Neuronal stem cell (in vitro differentiated cells): ENCODE data around the gene RAE1.

Source experiments
- DNase-seq: peaks from one replicate; pipeline ENCODE4 v3.0.0-alpha.2; 2013; ENCODE audit warnings: low spot score
- H2AFZ ChIP-seq: one replicate; pipeline ENCODE4 v1.6.1; 2013; ENCODE audit warnings: mild to moderate bottlenecking, low read length, inconsistent platforms
- H2AK5ac ChIP-seq: 2 replicates; pipeline ENCODE4 v1.6.1; 2013; ENCODE audit warnings: low read depth, mild to moderate bottlenecking, inconsistent platforms, low read length, moderate library complexity, mixed read lengths
- H2BK120ac ChIP-seq: 2 replicates; pipeline ENCODE4 v1.6.1; 2013; ENCODE audit warnings: low read depth, mild to moderate bottlenecking, inconsistent platforms, low read length, moderate library complexity, mixed read lengths
- H2BK12ac ChIP-seq: one replicate; pipeline ENCODE4 v1.6.1; 2013; ENCODE audit warnings: low read length, inconsistent platforms
- H2BK15ac ChIP-seq: 2 replicates; pipeline ENCODE4 v1.6.1; 2013; ENCODE audit warnings: mild to moderate bottlenecking, low read length, inconsistent platforms, mixed read lengths
- H2BK5ac ChIP-seq: one replicate; pipeline ENCODE4 v1.6.1; 2013; ENCODE audit warnings: inconsistent platforms, mild to moderate bottlenecking, low read length, moderate library complexity
- H3K14ac ChIP-seq: one replicate; pipeline ENCODE4 v1.6.1; 2013; ENCODE audit warnings: low read length, inconsistent platforms
- H3K18ac ChIP-seq: 2 replicates; pipeline ENCODE4 v1.6.1; 2013; ENCODE audit warnings: low read length, inconsistent platforms
- H3K23ac ChIP-seq: 2 replicates; pipeline ENCODE4 v1.6.1; 2013; ENCODE audit warnings: low read depth, mild to moderate bottlenecking, mixed read lengths, low read length, inconsistent platforms; ENCODE audit not compliant: poor library complexity
- H3K27ac ChIP-seq: replicated peaks from 3 replicates; pipeline ENCODE4 v1.5.1; 2013; ENCODE audit warnings: low read length, inconsistent platforms
- H3K27me3 ChIP-seq, 3 experiments: 2 replicates each; pipeline ENCODE4 v1.6.1; 2013; ENCODE audit warnings: low read length in 3 of 3, mild to moderate bottlenecking in 2 of 3, inconsistent platforms in 1 of 3, low read depth in 1 of 3, mixed read lengths in 1 of 3, moderate library complexity in 1 of 3; ENCODE audit not compliant: control insufficient read depth in 3 of 3, insufficient read depth in 3 of 3
- H3K36me3 ChIP-seq, 2 donors: replicated peaks in 1 of 2; 2 replicates each; pipeline ENCODE4 v1.6.1; 2013; ENCODE audit warnings: low read length in 2 of 2; ENCODE audit not compliant: control insufficient read depth in 2 of 2, insufficient read depth in 2 of 2
- H3K4ac ChIP-seq: 2 replicates; pipeline ENCODE4 v1.6.1; 2013; ENCODE audit warnings: inconsistent platforms, mild to moderate bottlenecking, low read length, moderate library complexity
- H3K4me1 ChIP-seq, 2 donors: 1 replicate in 1 of 2; 2 replicates in 1 of 2; pipeline ENCODE4 v1.6.1; 2013; ENCODE audit warnings: low read length in 2 of 2, low read depth in 1 of 2; ENCODE audit not compliant: control insufficient read depth in 2 of 2, insufficient read depth in 1 of 2
- H3K4me2 ChIP-seq: one replicate; pipeline ENCODE4 v1.6.1; 2013; ENCODE audit warnings: mild to moderate bottlenecking, low read length, inconsistent platforms; ENCODE audit not compliant: insufficient read depth, poor library complexity, severe bottlenecking
- H3K4me3 ChIP-seq, 2 donors: 2 replicates each; pipeline ENCODE4 v1.5.1; 2013; ENCODE audit warnings: low read length in 2 of 2, mild to moderate bottlenecking in 2 of 2, inconsistent platforms in 1 of 2, moderate library complexity in 1 of 2
- H3K79me1 ChIP-seq: one replicate; pipeline ENCODE4 v1.6.1; 2013; ENCODE audit warnings: low read depth, mild to moderate bottlenecking, inconsistent platforms, low read length, moderate library complexity
- H3K9ac ChIP-seq: one replicate; pipeline ENCODE4 v1.6.1; 2013; ENCODE audit warnings: mild to moderate bottlenecking, low read depth, low read length, inconsistent platforms; ENCODE audit not compliant: poor library complexity
- H3K9me3 ChIP-seq, 2 donors: replicated peaks in 1 of 2; 2 replicates each; pipeline versions ENCODE3 to v1.6.1; 2013; ENCODE audit warnings: low read length in 2 of 2, mild to moderate bottlenecking in 2 of 2, inconsistent platforms in 1 of 2, low read depth in 1 of 2, mixed read lengths in 1 of 2, moderate library complexity in 1 of 2; ENCODE audit not compliant: control insufficient read depth in 2 of 2, insufficient read depth in 1 of 2
- H4K8ac ChIP-seq: one replicate; pipeline ENCODE4 v1.6.1; 2013; ENCODE audit warnings: low read depth, mild to moderate bottlenecking, inconsistent platforms, low read length, moderate library complexity
- H4K91ac ChIP-seq: one replicate; pipeline ENCODE4 v1.6.1; 2013; ENCODE audit warnings: low read length, low read depth, mild to moderate bottlenecking, inconsistent platforms; ENCODE audit not compliant: poor library complexity
- WGBS, 2 donors: extraction: QIAGEN DNeasy Blood & Tissue Kit; methylation state at CpG; one replicate each; pipeline ENCODE4 v1.1.7; 2013; ENCODE audit warnings: missing lambda C conversion rate in 2 of 2, mixed read lengths in 1 of 2; ENCODE audit not compliant: insufficient read length in 2 of 2, insufficient replicate concordance in 1 of 2; ENCODE audit errors: extremely low coverage in 2 of 2; 5-methylcytosine and 5-hydroxymethylcytosine counted together

Gene RAE1

DNA sequence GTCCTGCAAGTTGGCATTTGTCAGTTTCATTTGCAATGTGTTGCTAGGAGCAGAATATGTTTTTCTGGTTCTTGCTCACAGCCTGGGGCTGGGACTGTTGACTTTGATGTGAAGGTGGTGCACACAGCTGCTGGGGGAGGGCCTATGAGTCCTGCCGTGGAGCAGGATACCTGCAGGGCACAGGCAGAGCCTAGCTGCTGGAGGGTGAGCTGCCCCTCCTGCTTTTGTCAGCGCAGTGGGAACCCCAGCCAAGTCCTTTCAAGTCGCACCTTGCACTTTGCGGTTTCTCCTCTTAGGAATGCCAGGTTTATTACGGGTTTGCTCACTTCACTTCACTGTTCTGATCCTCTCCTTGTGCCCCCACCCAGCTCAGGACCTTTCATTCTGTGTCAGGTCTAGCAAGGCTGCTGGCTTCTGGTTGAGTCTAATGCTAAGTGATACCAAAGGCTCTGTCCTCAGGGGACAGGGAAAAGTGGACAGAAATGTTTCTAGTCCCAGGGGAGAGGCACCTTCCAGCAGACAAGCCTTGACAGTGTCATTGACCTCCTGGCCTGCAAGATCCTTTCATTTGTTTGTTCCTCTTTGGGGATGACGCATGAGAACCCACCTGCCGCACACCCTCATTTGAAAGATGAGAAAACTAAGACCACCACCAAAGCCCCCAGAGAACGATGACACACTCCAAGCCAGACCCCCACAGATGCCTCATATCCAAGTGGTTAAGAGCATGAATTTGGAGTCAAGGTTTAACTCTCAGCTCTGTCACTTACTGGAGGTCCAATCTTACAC, 24.2 kb upstream of the RAE1 start:
- H2BK15ac ChIP-seq, result peak overlapping the region; percentile 3
- H3K27ac ChIP-seq, result no peak overlapping the region
- no peaks in the 10 kb centered on the region for H3K36me3 ChIP-seq
- no peak overlapping the region for H3K9ac ChIP-seq
- no peaks in the 10 kb centered on the region for H3K79me1 ChIP-seq
- no peak overlapping the region for H4K8ac ChIP-seq
- H3K4me2 ChIP-seq, result no peak overlapping the region
- H3K14ac ChIP-seq, result no peak overlapping the region
- no peak overlapping the region for H2AK5ac ChIP-seq
- H4K91ac ChIP-seq, result no peak overlapping the region
- H3K4ac ChIP-seq, result no peak overlapping the region
- no peak overlapping the region for H2AFZ ChIP-seq
- H2BK5ac ChIP-seq, result no peak overlapping the region
- H3K4me3 ChIP-seq, result no peak overlapping the region
- H3K9me3 ChIP-seq, result no peaks in the 10 kb centered on the region
- no peak overlapping the region for H2BK12ac ChIP-seq
- peaks cover 5 to 12% of the 10 kb centered on the region in 2 donors for H3K4me1 ChIP-seq
- peaks cover 0 to 3% (median 0%) of the 10 kb centered on the region in 3 experiments for H3K27me3 ChIP-seq
- no peak overlapping the region for H3K23ac ChIP-seq
- WGBS, 2 donors, result no CpG with 5 or more reads among the region's 8 CpGs
- no peak overlapping the region for H2BK120ac ChIP-seq
- DNase-seq, result no peak
- H3K18ac ChIP-seq, result no peak overlapping the region

DNA sequence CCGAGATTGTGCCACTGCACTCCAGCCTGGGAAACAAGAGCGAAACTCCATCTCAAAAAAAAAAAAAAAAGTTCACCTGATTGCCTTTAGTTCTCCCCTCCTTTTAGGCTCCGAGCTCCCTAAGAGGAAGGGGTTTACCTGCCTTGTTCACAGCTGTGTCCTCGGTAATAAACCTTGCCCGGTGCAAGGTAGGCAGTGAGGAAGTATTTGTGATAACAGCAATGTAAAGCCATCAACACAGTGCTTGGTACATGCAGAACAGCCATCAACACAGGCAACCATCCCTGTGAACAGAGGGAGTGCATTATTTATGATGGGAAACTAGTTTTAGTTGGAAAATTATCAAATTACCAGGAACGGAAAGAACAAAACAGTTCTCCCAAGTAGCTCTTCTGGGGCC, 23.2 kb upstream of the RAE1 start:
- H3K4me1 ChIP-seq, result peaks cover 2 to 8% of the 10 kb centered on the region in 2 donors
- H3K27ac ChIP-seq, result no peak overlapping the region
- no peak overlapping the region for H4K91ac ChIP-seq
- H2BK12ac ChIP-seq, result no peak overlapping the region
- no peaks in the 10 kb centered on the region for H3K36me3 ChIP-seq
- no peak overlapping the region for H3K4me3 ChIP-seq
- no peak overlapping the region for H3K14ac ChIP-seq
- H3K4ac ChIP-seq, result no peak overlapping the region
- H2AK5ac ChIP-seq, result no peak overlapping the region
- no peak overlapping the region for H3K9ac ChIP-seq
- no peak overlapping the region for H3K23ac ChIP-seq
- no peak overlapping the region for H2BK5ac ChIP-seq
- H3K4me2 ChIP-seq, result no peak overlapping the region
- no peak overlapping the region for H2BK120ac ChIP-seq
- H4K8ac ChIP-seq, result no peak overlapping the region
- no peaks in the 10 kb centered on the region for H3K79me1 ChIP-seq
- no peak overlapping the region for H2AFZ ChIP-seq
- H3K27me3 ChIP-seq, result peaks cover 0 to 3% (median 0%) of the 10 kb centered on the region in 3 experiments
- H3K9me3 ChIP-seq, result no peaks in the 10 kb centered on the region
- no peak overlapping the region for H2BK15ac ChIP-seq
- WGBS, 2 donors, result no CpG with 5 or more reads among the region's 6 CpGs
- no peak overlapping the region for H3K18ac ChIP-seq
- DNase-seq, result no peak

DNA sequence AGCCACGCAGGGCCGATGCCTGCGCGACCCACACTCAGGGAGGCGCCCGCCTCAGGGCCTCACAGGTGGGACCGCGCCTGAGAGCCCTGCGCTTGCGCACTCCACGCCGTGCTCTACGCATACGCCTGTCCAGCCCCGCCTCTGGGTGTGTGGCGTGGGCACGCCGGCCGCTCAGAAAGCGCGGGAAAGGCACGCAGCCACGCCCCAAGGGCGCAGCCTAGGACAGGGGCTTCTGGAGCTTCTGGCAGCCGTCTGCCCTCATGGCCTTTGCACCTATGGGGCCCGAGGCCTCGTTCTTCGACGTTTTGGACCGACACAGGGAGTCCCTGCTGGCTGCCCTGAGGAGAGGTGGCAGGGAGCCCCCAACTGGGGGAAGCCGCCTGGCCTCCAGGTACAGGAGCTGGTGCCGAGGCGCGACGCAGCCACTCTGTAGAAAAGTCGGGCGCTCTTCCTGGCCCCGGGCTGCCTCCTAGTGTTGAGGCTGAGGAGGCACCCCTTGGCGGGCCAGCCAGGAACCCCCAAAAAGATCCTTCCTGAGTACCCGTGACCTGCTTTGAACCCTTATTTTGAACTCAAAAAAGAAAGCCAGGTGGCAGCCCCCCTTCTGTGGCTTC, 21.3 kb upstream of the RAE1 start, which contains the start of gene SPO11:
Gene SPO11, plus strand, starts transcription at position 196 of the 614 bp plus-strand sequence. Its CDS starts 65 bp downstream, at position 261.
- no CpG with 5 or more reads among the region's 40 CpGs for WGBS, 2 donors

DNA sequence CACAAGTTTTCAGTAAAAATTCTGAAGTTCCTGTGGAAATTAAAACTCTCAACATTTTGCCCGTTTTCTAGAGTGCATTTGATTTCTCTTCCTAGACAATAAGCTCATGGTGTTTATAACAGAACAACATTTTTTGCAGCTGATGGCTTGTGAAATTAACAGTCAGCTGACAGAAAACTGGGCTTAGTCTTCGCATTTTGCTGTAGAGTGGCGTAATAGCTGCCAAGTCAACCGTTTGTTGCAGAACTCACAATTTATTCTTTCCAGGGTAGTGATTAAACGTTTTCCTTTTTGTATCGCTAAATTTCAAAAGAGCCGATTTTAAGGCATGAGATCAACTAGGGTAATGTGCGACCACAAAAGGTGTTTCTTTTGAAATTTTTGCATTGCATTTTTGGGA, 20.1 kb upstream of the RAE1 start:
- H4K91ac ChIP-seq, result no peak overlapping the region
- no peak overlapping the region for H2BK15ac ChIP-seq
- no peak overlapping the region for H3K18ac ChIP-seq
- no peaks in the 10 kb centered on the region for H3K36me3 ChIP-seq
- no CpG with 5 or more reads among the region's 8 CpGs for WGBS, 2 donors
- peaks cover 0 to 3% (median 0%) of the 10 kb centered on the region in 3 experiments for H3K27me3 ChIP-seq
- H3K4me3 ChIP-seq, result no peak overlapping the region
- no peak overlapping the region for H2AFZ ChIP-seq
- no peak overlapping the region for H2BK12ac ChIP-seq
- no peak overlapping the region for H2BK120ac ChIP-seq
- no peak overlapping the region for H3K14ac ChIP-seq
- no peak overlapping the region for H3K4me2 ChIP-seq
- no peak overlapping the region for H3K4ac ChIP-seq
- no peak overlapping the region for H3K23ac ChIP-seq
- no peak overlapping the region for H2AK5ac ChIP-seq
- H3K79me1 ChIP-seq, result no peaks in the 10 kb centered on the region
- no peaks in the 10 kb centered on the region for H3K9me3 ChIP-seq
- no peak overlapping the region for H3K27ac ChIP-seq
- no peak overlapping the region for H3K9ac ChIP-seq
- H4K8ac ChIP-seq, result no peak overlapping the region
- DNase-seq, result no peak
- no peak overlapping the region for H2BK5ac ChIP-seq
- H3K4me1 ChIP-seq, result peaks cover 2 to 6% of the 10 kb centered on the region in 2 donors

More for the DNA sequence above, 21.3 kb upstream of the RAE1 start, which contains the start of gene SPO11:
- H3K79me1 ChIP-seq, result no peaks in the 10 kb centered on the region
- peak within 1 kb of the TSS; percentile 99 for H2AK5ac ChIP-seq
- H2BK5ac ChIP-seq, result no peak within 1 kb of the TSS
- H3K9me3 ChIP-seq, result no peaks in the 10 kb centered on the region
- H3K27ac ChIP-seq, result no peak within 1 kb of the TSS
- H2BK15ac ChIP-seq, result peak within 1 kb of the TSS; percentile 90
- H3K14ac ChIP-seq, result no peak within 1 kb of the TSS
- peak within 1 kb of the TSS; percentile 93 for H3K18ac ChIP-seq
- peaks cover 0 to 3% (median 0%) of the 10 kb centered on the region in 3 experiments for H3K27me3 ChIP-seq
- H3K36me3 ChIP-seq, result no peaks in the 10 kb centered on the region
- H2BK120ac ChIP-seq, result peak within 1 kb of the TSS; percentile 64
- peak within 1 kb of the TSS; percentile 85 for H3K4ac ChIP-seq
- peak within 1 kb of the TSS; percentile 83 for H3K23ac ChIP-seq
- no peak within 1 kb of the TSS for H3K4me2 ChIP-seq
- peaks cover 2 to 6% of the 10 kb centered on the region in 2 donors for H3K4me1 ChIP-seq
- H4K91ac ChIP-seq, result no peak within 1 kb of the TSS
- no peak within 1 kb of the TSS for H3K4me3 ChIP-seq
- DNase-seq, result no peak
- H4K8ac ChIP-seq, result no peak within 1 kb of the TSS
- no peak within 1 kb of the TSS for H3K9ac ChIP-seq
- peak within 1 kb of the TSS; percentile 97 for H2BK12ac ChIP-seq
- H2AFZ ChIP-seq, result no peak within 1 kb of the TSS
